GM18907 (cell line): ENCODE measurements around the gene NTNG2.

Experiments
- ATAC-seq: cut with Tn5 transposase; IDR thresholded peaks from one replicate; pipeline ENCODE4 v1.9.1; 2021; ENCODE audit warnings: mild to moderate bottlenecking, moderate library complexity; ENCODE audit not compliant: unreplicated experiment

NTNG2 gene

GRCh38 chr9:132146039-132146438 is 15.8 kb upstream of the NTNG2 start:
- no peak for ATAC-seq

DNA sequence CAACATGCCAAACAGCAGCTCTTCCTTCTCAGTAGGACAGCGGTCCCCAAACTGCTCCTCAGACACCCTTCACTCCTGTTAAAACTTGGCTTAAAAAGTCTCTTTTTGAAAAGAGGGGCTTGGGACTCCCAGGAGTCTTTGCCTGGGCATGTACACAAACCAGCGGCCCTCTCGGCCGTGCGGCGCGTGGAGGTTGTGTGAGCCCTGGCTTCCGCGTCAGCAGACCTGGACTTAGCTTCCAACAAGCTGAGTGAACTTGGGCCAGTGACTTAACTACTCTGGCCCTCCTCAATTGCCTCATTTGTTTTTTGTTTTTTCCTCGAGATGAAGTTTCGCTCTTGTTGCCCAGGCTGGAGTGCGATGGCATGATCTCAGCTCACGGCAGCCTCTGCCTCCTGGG is 15.3 kb upstream of the NTNG2 start:
- ATAC-seq, result no peak

DNA sequence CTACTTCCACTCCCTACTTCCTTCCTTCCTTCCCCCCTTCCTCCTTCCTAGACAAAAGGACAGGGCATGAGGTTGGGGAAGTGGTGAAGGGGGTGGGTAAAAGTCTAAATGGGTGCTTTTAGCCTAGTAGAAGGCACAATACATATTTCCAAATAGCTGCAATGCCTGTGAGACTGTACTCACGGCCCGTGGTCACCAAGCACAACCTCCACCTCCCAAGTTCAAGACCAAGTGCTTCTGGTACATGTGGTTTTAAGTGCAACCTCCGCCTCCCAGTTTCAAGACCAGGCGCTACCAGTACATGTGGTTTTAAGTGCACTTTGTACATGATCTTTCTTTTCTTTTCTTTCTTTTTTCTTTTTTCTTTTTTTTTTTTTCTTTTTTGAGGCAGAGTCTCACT is 14.5 kb upstream of the NTNG2 start:
- ATAC-seq, result no peak

DNA sequence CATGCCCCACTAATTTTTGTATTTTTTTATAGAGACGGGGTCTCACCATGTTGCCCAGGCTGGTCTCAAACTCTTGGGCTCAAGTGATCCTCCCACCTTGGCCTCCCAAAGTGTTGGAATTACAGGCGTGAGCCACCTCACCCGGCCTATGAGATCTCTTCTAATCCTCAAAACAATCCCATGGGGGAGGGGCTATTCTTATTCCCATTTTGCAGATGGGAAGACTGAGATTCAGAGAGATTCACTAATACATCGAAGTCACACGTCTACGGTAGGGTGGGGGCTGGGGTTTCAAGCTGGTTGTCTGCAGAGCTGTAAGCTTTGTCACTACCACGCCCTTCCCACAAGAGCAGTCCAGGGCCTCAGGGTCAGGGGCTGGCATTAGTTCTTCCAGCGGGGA is 14.0 kb upstream of the NTNG2 start:
- ATAC-seq, result no peak

GRCh38 chr9:132150256-132150655 is 11.6 kb upstream of the NTNG2 start:
- no peak for ATAC-seq

DNA sequence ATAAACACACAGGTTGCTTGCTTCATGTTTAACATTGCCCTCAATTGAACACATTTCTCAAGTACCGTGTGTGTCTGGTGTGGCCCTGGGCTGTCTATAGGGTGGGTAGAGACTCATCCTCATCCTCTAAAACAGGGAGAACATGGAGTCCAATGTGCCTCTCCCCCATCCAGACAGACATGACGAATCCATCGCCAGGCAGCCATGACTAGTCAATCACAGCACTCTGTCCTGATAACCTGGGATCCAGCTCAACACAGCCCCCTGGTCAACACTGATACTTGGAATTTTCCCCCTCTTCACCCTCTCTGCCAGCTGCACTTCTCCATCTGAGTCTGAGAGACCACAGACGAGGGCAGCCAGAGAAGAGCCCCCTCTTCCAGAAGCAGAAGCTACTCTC is 10.7 kb upstream of the NTNG2 start:
- ATAC-seq, result no peak

GRCh38 chr9:132152231-132152630 is 9.6 kb upstream of the NTNG2 start:
- no peak for ATAC-seq

GRCh38 chr9:132154863-132155567 is 6.8 kb upstream of the NTNG2 start:
- ATAC-seq, result no peak

GRCh38 chr9:132155568-132155895 is 6.3 kb upstream of the NTNG2 start:
- no peak for ATAC-seq

- ATAC-seq, result no peak
These were observed 5.6 kb upstream of the NTNG2 start for GRCh38 chr9:132156262-132156661.

GRCh38 chr9:132157347-132158116 is 4.3 kb upstream of the NTNG2 start:
- no peak for ATAC-seq

DNA sequence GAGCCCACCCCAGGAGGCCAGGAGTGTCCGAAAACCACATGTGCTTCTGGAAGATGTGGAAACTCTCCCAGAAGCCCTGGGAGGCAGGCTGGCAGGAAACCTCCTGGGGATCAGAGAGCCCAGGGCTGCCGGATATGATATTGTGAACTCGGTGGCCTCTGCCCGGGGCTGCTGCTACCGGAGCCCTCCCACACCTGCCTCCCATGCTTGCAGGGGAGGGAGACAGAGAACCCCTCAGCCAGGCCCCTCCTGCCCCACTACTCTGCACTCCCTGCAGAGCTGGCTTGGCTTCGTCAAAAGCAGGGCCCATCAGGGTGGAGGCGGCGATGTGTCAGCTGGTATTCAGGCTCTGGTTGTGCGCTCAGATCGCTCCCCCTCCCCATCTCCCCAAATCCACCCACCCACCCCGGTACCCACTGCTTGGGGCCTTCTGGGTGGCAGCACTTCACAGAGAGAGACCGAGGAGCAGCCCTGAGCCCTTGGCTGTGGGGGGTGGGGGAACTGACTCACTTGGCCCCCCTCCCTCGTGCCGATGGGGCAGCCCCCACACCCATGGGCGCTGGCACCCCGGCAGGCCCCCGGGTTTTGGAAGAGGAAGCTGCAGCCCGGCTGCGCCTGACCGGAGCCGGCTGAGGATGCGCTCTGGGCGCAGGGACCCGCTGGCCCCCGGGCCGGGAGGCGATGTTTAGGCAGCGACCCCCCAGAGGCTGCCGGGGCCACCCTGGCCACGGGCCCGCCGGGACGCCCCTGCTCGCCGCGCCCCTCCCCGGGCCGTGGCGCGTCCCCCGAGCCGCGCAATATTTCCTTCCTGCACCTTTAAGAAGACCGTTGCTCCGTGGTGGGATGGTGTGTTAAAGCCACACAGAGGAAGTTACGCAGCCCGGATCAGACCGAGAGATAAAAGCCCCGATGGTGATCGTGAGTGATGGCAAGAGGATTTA is 786 bp upstream of the NTNG2 start:
- no peak for ATAC-seq

- no peak for ATAC-seq
These were observed 1.1 kb downstream of the NTNG2 start for GRCh38 chr9:132162764-132163456.

- ATAC-seq, result no peak
These were observed 1.6 kb downstream of the NTNG2 start for GRCh38 chr9:132163457-132163875.

GRCh38 chr9:132163876-132164603 is 2.2 kb downstream of the NTNG2 start:
- ATAC-seq, result no peak

GRCh38 chr9:132164604-132165362 is 2.9 kb downstream of the NTNG2 start:
- no peak for ATAC-seq

GRCh38 chr9:132166599-132166998 is 4.7 kb downstream of the NTNG2 start:
- ATAC-seq, result no peak

GRCh38 chr9:132167192-132167591 is 5.3 kb downstream of the NTNG2 start:
- no peak for ATAC-seq

DNA sequence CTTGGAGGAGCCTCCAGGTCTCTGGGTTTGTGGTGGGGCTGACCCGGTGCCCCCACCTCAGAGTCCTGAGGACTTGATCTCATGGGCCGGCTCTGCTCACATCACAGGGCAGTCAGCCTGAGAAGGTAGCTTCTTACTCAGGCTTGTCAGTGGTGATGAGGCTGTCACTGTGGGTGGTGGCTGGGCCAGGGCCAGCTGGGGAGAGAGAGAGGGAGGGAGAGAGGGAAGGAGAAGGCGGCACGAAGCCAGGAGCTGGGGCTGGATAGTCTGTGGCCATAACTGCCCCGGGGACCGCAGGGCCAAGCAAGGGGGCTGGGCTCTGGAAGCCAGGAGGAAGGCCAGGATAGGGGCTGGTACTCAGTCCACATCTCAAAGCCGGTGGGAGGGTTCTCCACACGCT is 6.5 kb downstream of the NTNG2 start:
- ATAC-seq, result no peak

GRCh38 chr9:132168851-132169250 is 7.0 kb downstream of the NTNG2 start:
- no peak for ATAC-seq
